Testis (tissue), 2 donors: ENCODE data around the gene GRM5.
"Not testable (repeated sequence)": the region's sequence is repeated elsewhere in the genome, so short reads cannot be mapped to it uniquely, and the experiment has no call there.

Experiments used
- POLR2A ChIP-seq: fragments of 450-650 bp; IDR thresholded peaks from one replicate; pipeline ENCODE4 v1.6.1; 2017; ENCODE audit warnings: antibody characterized with exemption, mild to moderate bottlenecking, moderate library complexity
- TF ChIP-seq, protein P1 (sequence below), 3 experiments: fragments of 450-650 bp in 2 of 3; fragments of 200-600 bp in 1 of 3; sonication (generic) in 1 of 3; IDR thresholded peaks; one replicate each; pipeline ENCODE4 v1.5.1; 2016 to 2019; ENCODE audit warnings: antibody characterized with exemption in 3 of 3, mild to moderate bottlenecking in 2 of 3, moderate library complexity in 1 of 3

DNA sequence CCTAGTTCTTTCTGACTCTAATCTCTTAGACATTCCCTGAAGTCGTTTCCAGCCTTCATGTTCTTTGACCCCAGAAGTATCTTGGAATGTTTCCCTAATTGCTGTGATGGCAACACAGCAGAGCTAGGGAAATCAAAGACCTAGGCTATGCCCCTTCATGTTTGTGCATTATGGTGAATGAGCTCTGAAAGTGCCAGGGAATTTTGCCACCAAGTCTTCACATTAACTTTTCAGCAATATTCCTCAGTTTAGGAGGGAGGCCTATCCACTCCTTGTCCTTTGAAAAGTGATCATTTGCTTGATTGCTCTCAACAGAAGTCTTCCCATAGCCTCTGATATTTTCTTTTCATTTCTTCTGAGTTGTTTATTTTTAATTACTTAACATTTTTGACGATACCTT lies 164.3 kb downstream of the GRM5 start:
- TF ChIP-seq POLR2A = not testable (repeated sequence)
- TF ChIP-seq, protein P1, sequence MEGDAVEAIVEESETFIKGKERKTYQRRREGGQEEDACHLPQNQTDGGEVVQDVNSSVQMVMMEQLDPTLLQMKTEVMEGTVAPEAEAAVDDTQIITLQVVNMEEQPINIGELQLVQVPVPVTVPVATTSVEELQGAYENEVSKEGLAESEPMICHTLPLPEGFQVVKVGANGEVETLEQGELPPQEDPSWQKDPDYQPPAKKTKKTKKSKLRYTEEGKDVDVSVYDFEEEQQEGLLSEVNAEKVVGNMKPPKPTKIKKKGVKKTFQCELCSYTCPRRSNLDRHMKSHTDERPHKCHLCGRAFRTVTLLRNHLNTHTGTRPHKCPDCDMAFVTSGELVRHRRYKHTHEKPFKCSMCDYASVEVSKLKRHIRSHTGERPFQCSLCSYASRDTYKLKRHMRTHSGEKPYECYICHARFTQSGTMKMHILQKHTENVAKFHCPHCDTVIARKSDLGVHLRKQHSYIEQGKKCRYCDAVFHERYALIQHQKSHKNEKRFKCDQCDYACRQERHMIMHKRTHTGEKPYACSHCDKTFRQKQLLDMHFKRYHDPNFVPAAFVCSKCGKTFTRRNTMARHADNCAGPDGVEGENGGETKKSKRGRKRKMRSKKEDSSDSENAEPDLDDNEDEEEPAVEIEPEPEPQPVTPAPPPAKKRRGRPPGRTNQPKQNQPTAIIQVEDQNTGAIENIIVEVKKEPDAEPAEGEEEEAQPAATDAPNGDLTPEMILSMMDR (IDR thresholded peaks at IDR 0.05) = not testable (repeated sequence)
